Measurements from ENCODE around the gene CETN2. TPM values are rescaled to one million over a fixed set of nuclear protein-coding genes. Genes with fewer than 3 reads are reported as not detected.

Gene CETN2
- total and polyA plus RNA-seq, 8 donors: 6.6 to 31.4 (median 12.9) TPM

DNA sequence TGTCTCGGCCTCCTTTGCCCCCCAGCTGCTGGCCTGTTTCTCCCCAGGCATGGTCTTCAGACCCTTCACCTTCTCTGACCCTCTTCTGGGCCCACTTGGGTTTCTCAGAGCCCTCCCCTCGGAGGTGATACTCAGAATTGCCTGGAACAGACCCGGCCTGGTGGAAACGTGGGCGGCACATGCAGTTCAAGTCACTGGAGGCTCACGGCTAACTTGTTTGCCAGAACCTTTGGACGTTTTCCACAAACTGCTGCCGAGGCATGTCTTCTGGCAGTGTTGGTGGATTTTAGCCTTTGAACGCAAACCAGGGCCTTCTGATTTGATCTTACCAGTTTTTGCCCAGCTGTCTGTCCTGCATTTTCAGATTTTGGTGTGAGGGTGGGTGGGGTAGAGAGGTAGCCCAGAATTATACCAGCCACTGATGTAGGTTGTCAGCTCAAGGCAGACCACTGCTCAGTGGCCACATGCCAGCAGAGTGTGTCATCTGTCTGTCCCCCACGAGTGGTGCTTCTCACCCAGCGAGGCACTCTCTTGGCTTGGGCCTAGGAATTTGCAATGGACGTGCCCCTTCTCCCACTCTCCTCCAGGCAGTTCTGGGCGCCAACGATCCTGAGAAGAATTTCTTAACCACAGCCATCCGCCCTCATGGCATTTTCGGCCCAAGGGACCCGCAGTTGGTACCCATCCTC lies 34.8 kb upstream of the CETN2 start:
- TF ChIP-seq, protein P1, sequence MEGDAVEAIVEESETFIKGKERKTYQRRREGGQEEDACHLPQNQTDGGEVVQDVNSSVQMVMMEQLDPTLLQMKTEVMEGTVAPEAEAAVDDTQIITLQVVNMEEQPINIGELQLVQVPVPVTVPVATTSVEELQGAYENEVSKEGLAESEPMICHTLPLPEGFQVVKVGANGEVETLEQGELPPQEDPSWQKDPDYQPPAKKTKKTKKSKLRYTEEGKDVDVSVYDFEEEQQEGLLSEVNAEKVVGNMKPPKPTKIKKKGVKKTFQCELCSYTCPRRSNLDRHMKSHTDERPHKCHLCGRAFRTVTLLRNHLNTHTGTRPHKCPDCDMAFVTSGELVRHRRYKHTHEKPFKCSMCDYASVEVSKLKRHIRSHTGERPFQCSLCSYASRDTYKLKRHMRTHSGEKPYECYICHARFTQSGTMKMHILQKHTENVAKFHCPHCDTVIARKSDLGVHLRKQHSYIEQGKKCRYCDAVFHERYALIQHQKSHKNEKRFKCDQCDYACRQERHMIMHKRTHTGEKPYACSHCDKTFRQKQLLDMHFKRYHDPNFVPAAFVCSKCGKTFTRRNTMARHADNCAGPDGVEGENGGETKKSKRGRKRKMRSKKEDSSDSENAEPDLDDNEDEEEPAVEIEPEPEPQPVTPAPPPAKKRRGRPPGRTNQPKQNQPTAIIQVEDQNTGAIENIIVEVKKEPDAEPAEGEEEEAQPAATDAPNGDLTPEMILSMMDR (IDR thresholded peaks at IDR 0.05): no peak
- DNase-seq (no peak), FAIRE-seq (no peak), ATAC-seq (no peak)
- no peaks in the 10 kb centered on the region for H3K4me1 ChIP-seq
- H3K27me3 ChIP-seq: no peaks in the 10 kb centered on the region
- no peaks in the 10 kb centered on the region for H3K9me3 ChIP-seq
- no peak overlapping the region for H3K27ac ChIP-seq
- 83 to 93% methylated on average over 17 of the region's 17 CpGs for WGBS, 2 donors
- intact Hi-C loops (cut with DNase I): no loop called here
- H3K36me3 ChIP-seq: no peaks in the 10 kb centered on the region
- no peak overlapping the region for H3K4me3 ChIP-seq

DNA sequence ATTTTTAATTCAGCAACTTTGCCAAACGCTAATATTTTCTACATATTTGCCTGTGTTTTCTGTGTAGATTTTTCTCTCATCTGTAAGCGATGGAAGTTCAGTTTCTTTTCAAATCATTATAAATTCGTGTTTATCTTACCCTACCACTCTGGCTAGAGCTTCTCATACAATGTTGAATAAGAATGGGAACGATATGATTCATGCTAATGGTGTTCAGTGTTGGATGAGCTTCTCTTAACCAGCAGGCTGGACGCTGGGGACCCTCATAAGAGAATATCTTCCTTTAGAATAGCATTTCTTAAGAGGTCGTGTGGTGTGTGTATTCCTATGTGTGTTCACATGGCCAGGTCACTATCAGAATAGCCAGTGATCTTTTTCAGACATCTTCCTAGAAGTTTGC lies 31.3 kb upstream of the CETN2 start:
- Histone ChIP-seq H3K4me3 (no peak overlapping the region), H3K36me3 (no peaks in the 10 kb centered on the region), H3K4me1 (no peaks in the 10 kb centered on the region), H3K27ac (no peak overlapping the region), H3K9me3 (no peaks in the 10 kb centered on the region), H3K27me3 (peaks cover 0 to under 1% (median 0%) of the 10 kb centered on the region in 4 donors)
- FAIRE-seq: no peak
- ATAC-seq: no peak
- intact Hi-C loops (cut with DNase I): no loop called here
- no peak for DNase-seq
- 62 to 83% methylated on average over 6 of the region's 6 CpGs for WGBS, 2 donors
- TF ChIP-seq, protein P1 (IDR thresholded peaks at IDR 0.05): no peak

DNA sequence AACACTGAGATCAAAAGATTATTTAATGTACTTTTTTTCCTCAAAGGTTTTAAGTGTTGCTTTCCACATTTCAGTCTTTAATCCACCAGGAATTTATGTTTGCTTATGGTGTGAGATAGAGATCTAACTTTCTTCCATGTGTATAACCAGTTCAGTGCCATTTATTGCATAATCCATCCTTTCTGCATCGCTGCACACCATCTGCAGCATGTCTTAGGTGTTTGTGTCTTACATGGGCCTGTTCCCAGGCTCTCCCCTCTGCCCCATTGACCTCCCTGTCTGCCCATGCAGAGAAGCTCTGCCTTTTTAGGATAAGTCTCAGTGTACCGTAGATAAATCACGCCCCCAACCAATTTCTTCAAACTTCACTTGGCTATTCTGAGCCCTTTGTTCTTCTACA lies 30.6 kb upstream of the CETN2 start:
- no peaks in the 10 kb centered on the region for H3K4me1 ChIP-seq
- H3K4me3 ChIP-seq: no peak overlapping the region
- intact Hi-C loops (cut with DNase I): no loop called here
- FAIRE-seq: no peak
- TF ChIP-seq, protein P1 (IDR thresholded peaks at IDR 0.05): no peak
- H3K9me3 ChIP-seq: no peaks in the 10 kb centered on the region
- no peak for ATAC-seq
- H3K27ac ChIP-seq: no peak overlapping the region
- no peaks in the 10 kb centered on the region for H3K36me3 ChIP-seq
- DNase-seq: no peak
- 79 to 86% methylated on average over 3 of the region's 3 CpGs for WGBS, 2 donors
- H3K27me3 ChIP-seq: peaks cover 0 to 5% (median 0%) of the 10 kb centered on the region in 4 donors

DNA sequence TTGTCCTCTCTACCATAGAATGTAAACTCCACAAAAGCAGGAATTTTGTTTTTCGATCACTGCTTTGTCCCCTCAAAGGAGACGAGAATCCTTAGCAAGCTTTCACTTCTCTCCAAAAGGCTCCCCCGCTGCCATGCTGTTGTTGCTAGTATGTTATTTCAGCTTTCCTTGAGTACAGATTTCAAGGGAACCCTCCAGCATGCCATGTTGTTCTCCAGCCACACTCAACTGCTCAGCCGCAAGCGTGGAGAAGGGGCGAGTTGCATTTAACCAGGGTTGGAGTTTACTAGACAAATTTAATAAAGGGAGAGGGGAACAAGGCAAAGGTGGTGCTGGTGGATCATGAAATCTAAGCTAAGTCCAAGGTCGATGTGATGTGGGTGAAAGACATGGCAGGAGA lies 23.4 kb upstream of the CETN2 start:
- no peak for FAIRE-seq
- Histone ChIP-seq H3K36me3 (no peaks in the 10 kb centered on the region), H3K4me3 (no peak overlapping the region), H3K4me1 (no peaks in the 10 kb centered on the region), H3K27me3 (peaks cover 0 to 5% (median 0%) of the 10 kb centered on the region in 4 donors), H3K9me3 (no peaks in the 10 kb centered on the region), H3K27ac (no peak overlapping the region)
- DNase-seq: no peak
- WGBS, 2 donors: 92 to 93% methylated on average over 7 of the region's 7 CpGs
- intact Hi-C loops (cut with DNase I): no loop called here
- TF ChIP-seq, protein P1 (IDR thresholded peaks at IDR 0.05): no peak
- no peak for ATAC-seq

DNA sequence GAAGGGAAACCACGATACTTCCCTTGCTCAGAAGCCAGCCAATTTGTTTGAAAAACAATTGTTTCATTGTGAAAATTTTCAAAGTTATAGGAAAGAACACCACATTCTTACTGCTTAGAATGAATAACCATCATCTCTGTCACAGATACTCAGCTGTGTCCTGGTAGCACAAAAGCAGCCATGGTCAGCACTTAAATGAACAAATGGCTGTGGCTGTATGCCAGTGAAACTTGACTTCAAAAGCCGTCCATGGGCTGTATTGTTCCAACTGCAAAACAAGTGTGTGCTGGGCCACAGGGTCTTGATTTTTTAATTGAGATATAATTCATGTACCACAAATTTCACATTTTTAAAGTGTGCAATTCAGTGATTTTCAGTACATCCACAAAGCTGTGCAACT lies 19.9 kb upstream of the CETN2 start:
- intact Hi-C loops (cut with DNase I): no loop called here
- DNase-seq (no peak), ATAC-seq (no peak), FAIRE-seq (no peak)
- Histone ChIP-seq H3K4me1 (no peaks in the 10 kb centered on the region), H3K27ac (no peak overlapping the region), H3K27me3 (no peaks in the 10 kb centered on the region), H3K36me3 (no peaks in the 10 kb centered on the region), H3K4me3 (no peak overlapping the region), H3K9me3 (no peaks in the 10 kb centered on the region)
- TF ChIP-seq, protein P1 (IDR thresholded peaks at IDR 0.05): no peak
- WGBS, 2 donors: 74 to 91% methylated on average over 2 of the region's 2 CpGs
